IPS-NIHi7 (cell line): ENCODE measurements around the gene DNAAF5.

Experiments
- DNase-seq: peaks from one replicate; pipeline ENCODE4 v3.0.0; 2012; ENCODE audit warnings: mixed read lengths; ENCODE audit errors: extremely low spot score

Gene DNAAF5

GRCh38 chr7:833601-834258, 107.2 kb downstream of the DNAAF5 start:
- DNase-seq: no peak

GRCh38 chr7:834277-834676, 107.8 kb downstream of the DNAAF5 start:
- no peak for DNase-seq

- DNase-seq: no peak
Measured at GRCh38 chr7:835021-835420, 108.5 kb downstream of the DNAAF5 start.

GRCh38 chr7:835485-836401, 109.2 kb downstream of the DNAAF5 start:
- DNase-seq: no peak
